Astrocyte (in vitro differentiated cells and primary cell): ENCODE data around the gene ANKRD53. TPM values are rescaled to one million over a fixed set of nuclear protein-coding genes. Genes with fewer than 3 reads are reported as not detected.

Source experiments
- DNase-seq: peaks from one replicate; pipeline ENCODE4 v3.0.0-alpha.2; 2010; ENCODE audit warnings: low read depth
- FAIRE-seq: peaks from 2 replicates; lab custom pipeline; 2011; peaks lifted over from hg19 to GRCh38; lab: Jason Lieb, UNC
- H2AFZ ChIP-seq: 2 replicates; pipeline ENCODE4 v1.6.0; 2012; ENCODE audit warnings: low read depth, low read length, inconsistent platforms
- H3K27ac ChIP-seq: 2 replicates; pipeline ENCODE4 v1.5.1; 2011; ENCODE audit warnings: low read depth, low read length, inconsistent platforms
- H3K27me3 ChIP-seq: 2 replicates; pipeline ENCODE4 v1.6.0; 2011; ENCODE audit warnings: low read length, inconsistent platforms; ENCODE audit not compliant: insufficient read depth
- H3K36me3 ChIP-seq: 2 replicates; pipeline ENCODE4 v1.5.1; 2011; ENCODE audit warnings: low read length, inconsistent platforms; ENCODE audit not compliant: insufficient read depth
- H3K4me1 ChIP-seq: 2 replicates; pipeline ENCODE4 v1.5.1; 2011; ENCODE audit warnings: low read length, inconsistent platforms; ENCODE audit not compliant: insufficient read depth
- H3K4me2 ChIP-seq: 2 replicates; pipeline ENCODE4 v1.6.0; 2012; ENCODE audit warnings: low read length, inconsistent platforms
- H3K4me3 ChIP-seq: 2 replicates; pipeline ENCODE4 v1.5.1; 2011; ENCODE audit warnings: low read depth, mild to moderate bottlenecking, low read length, inconsistent platforms; ENCODE audit not compliant: insufficient read depth
- H3K79me2 ChIP-seq: 2 replicates; pipeline ENCODE4 v1.6.0; 2012; ENCODE audit warnings: mild to moderate bottlenecking, low read length, inconsistent platforms; ENCODE audit not compliant: insufficient read depth
- H3K9ac ChIP-seq: 2 replicates; pipeline ENCODE4 v1.6.0; 2012; ENCODE audit warnings: mild to moderate bottlenecking, low read length, inconsistent platforms
- H3K9me3 ChIP-seq: 2 replicates; pipeline ENCODE4 v1.5.1; 2012; ENCODE audit warnings: low read depth, mild to moderate bottlenecking, low read length, inconsistent platforms; ENCODE audit not compliant: insufficient read depth
- H4K20me1 ChIP-seq: 2 replicates; pipeline ENCODE4 v1.6.0; 2012; ENCODE audit warnings: low read length, inconsistent platforms; ENCODE audit not compliant: insufficient read depth
- H3K27ac Mint-ChIP-seq: one replicate; pipeline ENCODE4 v1.8.0; 2021; ENCODE audit warnings: mild to moderate bottlenecking, mixed read lengths; ENCODE audit not compliant: unreplicated experiment
- H3K27me3 Mint-ChIP-seq: one replicate; pipeline ENCODE4 v1.8.0; 2021; ENCODE audit warnings: low read depth, mixed read lengths; ENCODE audit not compliant: unreplicated experiment
- H3K36me3 Mint-ChIP-seq: one replicate; pipeline ENCODE4 v1.8.0; 2021; ENCODE audit warnings: low read depth, mixed read lengths; ENCODE audit not compliant: unreplicated experiment
- H3K4me1 Mint-ChIP-seq: one replicate; pipeline ENCODE4 v1.8.0; 2021; ENCODE audit warnings: low read depth, mixed read lengths; ENCODE audit not compliant: unreplicated experiment
- H3K4me3 Mint-ChIP-seq: one replicate; pipeline ENCODE4 v1.8.0; 2021; ENCODE audit warnings: mild to moderate bottlenecking, moderate library complexity, mixed read lengths; ENCODE audit not compliant: unreplicated experiment
- H3K9me3 Mint-ChIP-seq: one replicate; pipeline ENCODE4 v1.8.0; 2021; ENCODE audit warnings: mild to moderate bottlenecking, mixed read lengths; ENCODE audit not compliant: unreplicated experiment
- EZH2 ChIP-seq: IDR thresholded peaks from 2 replicates; pipeline ENCODE4 v1.6.1; 2012; ENCODE audit warnings: mild to moderate bottlenecking, low read length, inconsistent platforms; ENCODE audit not compliant: insufficient read depth
- total RNA-seq: library from RNA; stranded (reverse); gene quantifications from 2 replicates; pipeline ENCODE4 v1.2.1, GENCODE V29; 2021
- TF ChIP-seq, protein P1 (sequence below): IDR thresholded peaks from 2 replicates; pipeline ENCODE4 v1.5.1; 2011; ENCODE audit warnings: low read depth, mild to moderate bottlenecking, inconsistent platforms, low read length, moderate library complexity; ENCODE audit not compliant: insufficient read depth

The ANKRD53 gene
- total RNA-seq, 1 donor from 2014 or later = 1.1 TPM

DNA sequence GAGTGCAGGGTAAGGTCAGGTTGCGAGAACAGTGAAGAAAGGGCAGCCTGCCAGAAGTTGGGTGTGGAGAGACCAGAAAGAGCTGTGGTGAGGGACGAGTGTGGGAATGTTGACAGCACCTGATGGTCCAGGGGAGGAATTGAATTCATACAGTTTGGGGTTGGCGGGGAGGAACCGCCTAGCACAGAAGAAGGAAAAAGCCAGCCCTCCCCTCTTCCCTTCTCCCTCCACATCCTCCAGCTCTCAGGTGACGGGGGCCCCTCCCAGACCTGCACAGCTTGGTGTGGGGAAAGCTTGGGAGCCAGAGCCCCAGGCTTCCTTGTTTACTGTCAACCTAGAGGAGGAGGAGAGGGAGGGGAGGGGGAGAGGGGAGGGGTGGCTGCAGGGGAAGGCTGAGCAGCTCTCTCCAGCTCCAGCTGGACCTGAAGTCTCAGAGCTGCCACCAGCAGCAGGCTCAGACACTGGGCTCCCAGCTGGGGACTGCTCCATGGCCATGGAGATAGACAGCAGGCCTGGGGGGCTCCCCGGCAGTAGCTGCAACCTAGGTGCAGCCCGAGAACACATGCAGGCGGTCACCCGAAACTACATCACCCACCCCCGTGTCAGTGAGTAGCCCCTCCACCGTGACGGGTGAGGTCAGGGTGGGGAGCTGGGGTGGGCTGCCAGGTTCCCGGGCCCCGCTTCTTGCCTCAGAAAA is 42.8 kb upstream of the ANKRD53 start, which contains the start of gene ATP6V1B1:
TSS of gene ATP6V1B1 (plus strand) at position 433 of the 697 bp plus-strand sequence. CDS start at position 488, 55 bp downstream.
- FAIRE-seq = no peak
- Histone ChIP-seq H4K20me1 (no peaks in the 10 kb centered on the region), H3K36me3 (no peaks in the 10 kb centered on the region), H3K27me3 (peaks cover 14% of the 10 kb centered on the region), H3K4me2 (no peak within 1 kb of the TSS), H3K9me3 (no peaks in the 10 kb centered on the region), H3K4me3 (no peak within 1 kb of the TSS), H3K9ac (no peak within 1 kb of the TSS), H3K79me2 (no peaks in the 10 kb centered on the region), H2AFZ (no peak within 1 kb of the TSS), H3K27ac (no peak within 1 kb of the TSS), H3K4me1 (no peaks in the 10 kb centered on the region)
- Mint-ChIP-seq H3K27ac (no peak within 1 kb of the TSS), H3K4me1 (peaks cover 10% of the 10 kb centered on the region), H3K27me3 (peaks cover 73% of the 10 kb centered on the region), H3K4me3 (no peak within 1 kb of the TSS), H3K9me3 (peaks cover 3% of the 10 kb centered on the region), H3K36me3 (no peaks in the 10 kb centered on the region)
- TF ChIP-seq, protein P1, sequence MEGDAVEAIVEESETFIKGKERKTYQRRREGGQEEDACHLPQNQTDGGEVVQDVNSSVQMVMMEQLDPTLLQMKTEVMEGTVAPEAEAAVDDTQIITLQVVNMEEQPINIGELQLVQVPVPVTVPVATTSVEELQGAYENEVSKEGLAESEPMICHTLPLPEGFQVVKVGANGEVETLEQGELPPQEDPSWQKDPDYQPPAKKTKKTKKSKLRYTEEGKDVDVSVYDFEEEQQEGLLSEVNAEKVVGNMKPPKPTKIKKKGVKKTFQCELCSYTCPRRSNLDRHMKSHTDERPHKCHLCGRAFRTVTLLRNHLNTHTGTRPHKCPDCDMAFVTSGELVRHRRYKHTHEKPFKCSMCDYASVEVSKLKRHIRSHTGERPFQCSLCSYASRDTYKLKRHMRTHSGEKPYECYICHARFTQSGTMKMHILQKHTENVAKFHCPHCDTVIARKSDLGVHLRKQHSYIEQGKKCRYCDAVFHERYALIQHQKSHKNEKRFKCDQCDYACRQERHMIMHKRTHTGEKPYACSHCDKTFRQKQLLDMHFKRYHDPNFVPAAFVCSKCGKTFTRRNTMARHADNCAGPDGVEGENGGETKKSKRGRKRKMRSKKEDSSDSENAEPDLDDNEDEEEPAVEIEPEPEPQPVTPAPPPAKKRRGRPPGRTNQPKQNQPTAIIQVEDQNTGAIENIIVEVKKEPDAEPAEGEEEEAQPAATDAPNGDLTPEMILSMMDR = no peak
- no peak for TF ChIP-seq EZH2
- no peak for DNase-seq

DNA sequence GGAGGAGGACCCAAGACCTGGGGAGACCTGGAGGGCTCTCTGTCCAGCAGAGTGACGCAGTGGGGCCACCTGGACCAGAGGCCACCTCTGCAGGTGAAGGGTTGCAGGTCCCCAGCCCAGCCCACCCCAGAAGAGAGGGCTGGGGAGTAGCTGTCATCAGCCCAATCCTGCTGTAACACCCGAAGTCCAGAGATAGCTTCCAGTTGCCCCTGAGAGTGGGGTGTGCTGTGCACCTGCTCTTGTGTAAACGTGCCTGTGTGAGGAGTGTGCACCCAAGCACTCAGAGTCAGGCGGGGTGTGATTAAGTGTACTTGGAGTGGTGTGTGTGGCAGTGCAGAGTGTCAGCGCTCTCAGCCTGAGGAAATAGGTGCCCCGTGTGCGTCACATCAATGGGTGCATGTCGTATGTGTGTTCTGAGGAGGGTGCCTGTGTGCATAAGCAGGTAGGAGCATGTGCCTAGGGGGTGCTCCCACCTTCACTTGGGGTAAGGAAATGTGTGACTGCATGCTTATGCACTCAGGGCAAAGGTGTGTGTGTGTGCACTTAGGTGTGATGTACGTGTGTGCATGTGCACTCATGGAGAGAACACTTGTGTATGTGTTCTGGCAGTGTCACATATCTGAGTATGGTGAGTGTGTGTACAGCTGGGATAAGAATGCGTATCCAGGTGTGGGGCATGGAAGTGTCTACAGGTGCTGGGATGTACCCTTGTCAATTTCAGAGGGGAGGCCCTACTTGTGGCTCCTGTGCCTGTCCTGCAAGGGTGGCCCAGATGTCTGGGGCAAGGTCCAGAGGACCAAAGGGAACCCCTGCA is 42.1 kb upstream of the ANKRD53 start:
- H3K27me3 ChIP-seq = peaks cover 14% of the 10 kb centered on the region
- no peak for DNase-seq
- H3K4me1 ChIP-seq = no peaks in the 10 kb centered on the region
- H3K36me3 Mint-ChIP-seq = no peaks in the 10 kb centered on the region
- H3K36me3 ChIP-seq = no peaks in the 10 kb centered on the region
- peaks cover 10% of the 10 kb centered on the region for H3K4me1 Mint-ChIP-seq
- no peak overlapping the region for H2AFZ ChIP-seq
- no peak overlapping the region for H3K4me3 ChIP-seq
- TF ChIP-seq, protein P1 = no peak
- TF ChIP-seq EZH2 = no peak
- H3K9ac ChIP-seq = no peak overlapping the region
- H3K27me3 Mint-ChIP-seq = peaks cover 71% of the 10 kb centered on the region
- no peak overlapping the region for H3K27ac Mint-ChIP-seq
- no peak overlapping the region for H3K27ac ChIP-seq
- FAIRE-seq = no peak
- H3K79me2 ChIP-seq = no peaks in the 10 kb centered on the region
- H3K4me3 Mint-ChIP-seq = no peak overlapping the region
- H4K20me1 ChIP-seq = no peaks in the 10 kb centered on the region
- no peaks in the 10 kb centered on the region for H3K9me3 ChIP-seq
- H3K9me3 Mint-ChIP-seq = peaks cover 3% of the 10 kb centered on the region
- H3K4me2 ChIP-seq = no peak overlapping the region
